SK-N-SH (cell line): Measurements from ENCODE around the gene OR2AT4.

Source experiments
- CTCF ChIP-seq: fragments of 200-600 bp; sonication (generic); IDR thresholded peaks from 2 replicates; pipeline ENCODE4 v1.6.1; 2017; ENCODE audit warnings: antibody characterized with exemption, mild to moderate bottlenecking, moderate library complexity
- EZH2phosphoT487 ChIP-seq: fragments of 200-600 bp; sonication (generic); IDR thresholded peaks from 2 replicates; pipeline ENCODE4 v1.6.1; 2017; ENCODE audit warnings: low read depth, mixed run types, mild to moderate bottlenecking, antibody characterized with exemption, moderate library complexity, borderline replicate concordance
- MAX ChIP-seq: IDR thresholded peaks from 2 replicates; pipeline ENCODE4 v1.4.0; 2012; ENCODE audit warnings: low read depth
- NRF1 ChIP-seq: IDR thresholded peaks from 2 replicates; pipeline ENCODE4 v1.6.1; 2012; ENCODE audit warnings: low read depth, mild to moderate bottlenecking, low read length
- PBX3 ChIP-seq: IDR thresholded peaks from 2 replicates; pipeline ENCODE4; 2012
- REST ChIP-seq: IDR thresholded peaks from 2 replicates; pipeline ENCODE4 v1.6.1; 2012; ENCODE audit warnings: mild to moderate bottlenecking, low read depth, low read length, moderate library complexity
- RFX5 ChIP-seq: IDR thresholded peaks from 2 replicates; pipeline ENCODE4 v1.6.1; 2012; ENCODE audit warnings: mild to moderate bottlenecking, improper control_type of control experiment, low read length
- SIN3A ChIP-seq: IDR thresholded peaks from 2 replicates; pipeline ENCODE4 v1.6.1; 2012; ENCODE audit warnings: low read depth, mild to moderate bottlenecking, low read length, moderate library complexity, borderline replicate concordance

GRCh38 chr11:75035911-75036565 lies 60.6 kb downstream of the OR2AT4 start:
- TF ChIP-seq CTCF (no peak), RFX5 (no peak), PBX3 (no peak), EZH2phosphoT487 (no peak), SIN3A (no peak), NRF1 (no peak), REST (no peak), MAX (no peak)
